IMR-90 (cell line): ENCODE data around the gene SLC44A4. TPM values are rescaled to one million over a fixed set of nuclear protein-coding genes. Genes with fewer than 3 reads are reported as not detected.

Experiments used
- ATAC-seq: fragments of 200-7000 bp; cut with Tn5 transposase; 2 replicates; pipeline ENCODE4 v1.9.1; 2020; ENCODE audit warnings: low read depth, mild to moderate bottlenecking, moderate library complexity
- BruUV-seq: library from RNA; stranded (reverse); fragments of 400-500 nt; replicated peaks from 2 replicates; lab custom pipeline; 2021; lab: Mats Ljungman, UMichigan
- CTCF ChIA-PET: fragments of 300-600 bp; formaldehyde crosslinking; extraction: SDS; loops from one replicate; lab custom pipeline; 2021; ENCODE audit warnings: antibody characterized with exemption; lab: Yijun Ruan, JAX
- POLR2A ChIA-PET: fragments of 300-600 bp; sonication (Branson Sonifier 250); formaldehyde crosslinking; loops from one replicate; lab custom pipeline; 2022; ENCODE audit warnings: antibody characterized with exemption; ENCODE audit not compliant: unreplicated experiment; lab: Charles Lee
- DNase-seq: peaks from one replicate; pipeline ENCODE4 v3.0.0; 2013
- H2AFZ ChIP-seq: replicated peaks from 2 replicates; pipeline ENCODE3; 2013; ENCODE audit warnings: low read length, mild to moderate bottlenecking; ENCODE audit not compliant: poor library complexity
- H2AK5ac ChIP-seq: 2 replicates; pipeline ENCODE4 v1.6.1; 2013; ENCODE audit warnings: low read depth, low read length, inconsistent platforms
- H2AK9ac ChIP-seq: replicated peaks from 2 replicates; pipeline ENCODE3; 2013; ENCODE audit warnings: mild to moderate bottlenecking, low read depth, low read length, moderate library complexity; ENCODE audit not compliant: poor library complexity
- H2BK120ac ChIP-seq: 2 replicates; pipeline ENCODE4 v1.6.1; 2013; ENCODE audit warnings: low read depth, low read length, inconsistent platforms
- H2BK15ac ChIP-seq: 3 replicates; pipeline ENCODE4 v1.6.1; 2013; ENCODE audit warnings: low read depth, low read length, inconsistent platforms
- H2BK20ac ChIP-seq: 2 replicates; pipeline ENCODE4 v1.6.1; 2013; ENCODE audit warnings: low read depth, mild to moderate bottlenecking, inconsistent platforms, low read length, moderate library complexity
- H2BK5ac ChIP-seq: 2 replicates; pipeline ENCODE4 v1.6.1; 2013; ENCODE audit warnings: mild to moderate bottlenecking, low read depth, low read length, inconsistent platforms; ENCODE audit not compliant: poor library complexity, severe bottlenecking
- H3K14ac ChIP-seq: replicated peaks from 2 replicates; pipeline ENCODE4 v1.6.1; 2013; ENCODE audit warnings: low read depth, low read length, inconsistent platforms
- H3K18ac ChIP-seq: 2 replicates; pipeline ENCODE4 v1.6.1; 2013; ENCODE audit warnings: low read depth, low read length, control low read depth
- H3K23ac ChIP-seq: 2 replicates; pipeline ENCODE4 v1.6.1; 2013; ENCODE audit warnings: low read depth, low read length, inconsistent platforms
- H3K27ac ChIP-seq: 2 replicates; pipeline ENCODE4 v1.5.1; 2013; ENCODE audit warnings: mild to moderate bottlenecking, control low read depth, low read length; ENCODE audit not compliant: insufficient read depth
- H3K27me3 ChIP-seq: 2 replicates; pipeline ENCODE4 v1.6.1; 2013; ENCODE audit warnings: low read length; ENCODE audit not compliant: control insufficient read depth, insufficient read depth
- H3K36me3 ChIP-seq: 2 replicates; pipeline ENCODE4 v1.6.1; 2013; ENCODE audit warnings: low read length, mixed read lengths; ENCODE audit not compliant: control insufficient read depth, insufficient read depth
- H3K4ac ChIP-seq: 2 replicates; pipeline ENCODE4 v1.6.1; 2013; ENCODE audit warnings: low read depth, low read length, inconsistent platforms
- H3K4me1 ChIP-seq: 2 replicates; pipeline ENCODE4 v1.6.1; 2013; ENCODE audit warnings: low read length, mixed read lengths; ENCODE audit not compliant: control insufficient read depth, insufficient read depth
- H3K4me2 ChIP-seq: 2 replicates; pipeline ENCODE4 v1.6.1; 2013; ENCODE audit warnings: low read depth, mild to moderate bottlenecking, control low read depth, low read length, moderate library complexity
- H3K4me3 ChIP-seq: 2 replicates; pipeline ENCODE4 v1.5.1; 2013; ENCODE audit warnings: low read depth, mild to moderate bottlenecking, control low read depth, low read length, moderate library complexity; ENCODE audit not compliant: insufficient read depth
- H3K56ac ChIP-seq: 2 replicates; pipeline ENCODE4 v1.6.1; 2013; ENCODE audit warnings: low read length, inconsistent platforms; ENCODE audit not compliant: insufficient read depth; ENCODE audit errors: extremely low read depth
- H3K79me1 ChIP-seq, 2 experiments: 2 replicates each; pipeline ENCODE4 v1.6.1; 2013; ENCODE audit warnings: low read length in 2 of 2, inconsistent platforms in 1 of 2, low read depth in 1 of 2
- H3K9ac ChIP-seq: 2 replicates; pipeline ENCODE4 v1.6.1; 2013; ENCODE audit warnings: low read depth, low read length, control low read depth
- H3K9me1 ChIP-seq: 2 replicates; pipeline ENCODE4 v1.6.1; 2013; ENCODE audit warnings: low read length, inconsistent platforms; ENCODE audit not compliant: insufficient read depth
- H3K9me3 ChIP-seq: 2 replicates; pipeline ENCODE4 v1.6.1; 2013; ENCODE audit warnings: low read length; ENCODE audit not compliant: control insufficient read depth, insufficient read depth
- H4K20me1 ChIP-seq: 2 replicates; pipeline ENCODE4 v1.6.1; 2013; ENCODE audit warnings: low read length, inconsistent platforms; ENCODE audit not compliant: insufficient read depth
- H4K5ac ChIP-seq: 2 replicates; pipeline ENCODE4 v1.6.1; 2013; ENCODE audit warnings: mild to moderate bottlenecking, low read depth, low read length, control low read depth
- H4K8ac ChIP-seq, 2 experiments: 2 replicates each; pipeline ENCODE4 v1.6.1; 2013; ENCODE audit warnings: low read depth in 2 of 2, low read length in 2 of 2, control low read depth in 1 of 2, inconsistent platforms in 1 of 2
- H4K91ac ChIP-seq: 2 replicates; pipeline ENCODE4 v1.6.1; 2013; ENCODE audit warnings: low read depth, low read length, inconsistent platforms; ENCODE audit not compliant: insufficient read depth
- BHLHE40 ChIP-seq: fragments of 150-350 bp; IDR thresholded peaks from 2 replicates; pipeline ENCODE4 v1.6.1; 2016; ENCODE audit warnings: mild to moderate bottlenecking, low read depth, low read length
- CEBPB ChIP-seq: IDR thresholded peaks from 2 replicates; pipeline ENCODE4 v1.6.1; 2012; ENCODE audit warnings: low read depth, low read length, improper control_type of control experiment
- CHD1 ChIP-seq: IDR thresholded peaks from 2 replicates; pipeline ENCODE4 v1.6.1; 2012; ENCODE audit warnings: low read depth, low read length, improper control_type of control experiment
- CTCF ChIP-seq: conservative IDR thresholded peaks from 2 replicates; pipeline ENCODE4 v1.5.1; 2012; ENCODE audit warnings: mild to moderate bottlenecking, low read depth, low read length, improper control_type of control experiment
- ELK1 ChIP-seq: fragments of 150-350 bp; IDR thresholded peaks from 2 replicates; pipeline ENCODE4 v1.6.1; 2016; ENCODE audit warnings: low read depth, mild to moderate bottlenecking, low read length, moderate library complexity, borderline replicate concordance
- FOS ChIP-seq: fragments of 150-350 bp; IDR thresholded peaks from 2 replicates; pipeline ENCODE4 v1.6.1; 2016; ENCODE audit warnings: low read depth, low read length
- MAFK ChIP-seq: IDR thresholded peaks from 2 replicates; pipeline ENCODE4 v1.6.1; 2012; ENCODE audit warnings: low read depth, low read length, improper control_type of control experiment
- MAZ ChIP-seq: IDR thresholded peaks from 2 replicates; pipeline ENCODE4 v1.6.1; 2012; ENCODE audit warnings: low read depth, mild to moderate bottlenecking, low read length, improper control_type of control experiment, moderate library complexity, borderline replicate concordance
- MXI1 ChIP-seq: IDR thresholded peaks from 2 replicates; pipeline ENCODE4 v1.6.1; 2012; ENCODE audit warnings: low read depth, mild to moderate bottlenecking, low read length, moderate library complexity, borderline replicate concordance
- POLR2A ChIP-seq: IDR thresholded peaks from 2 replicates; pipeline ENCODE4 v1.6.1; 2012; ENCODE audit warnings: mild to moderate bottlenecking, low read depth, low read length
- RAD21 ChIP-seq: IDR thresholded peaks from 2 replicates; pipeline ENCODE4 v1.6.1; 2012; ENCODE audit warnings: low read length, improper control_type of control experiment
- RCOR1 ChIP-seq: IDR thresholded peaks from 2 replicates; pipeline ENCODE4 v1.6.1; 2012; ENCODE audit warnings: mild to moderate bottlenecking, low read length, improper control_type of control experiment; ENCODE audit not compliant: insufficient replicate concordance
- RFX5 ChIP-seq: IDR thresholded peaks from 2 replicates; pipeline ENCODE4 v1.8.0; 2012; ENCODE audit warnings: low read depth, mild to moderate bottlenecking, low read length, moderate library complexity
- SMC3 ChIP-seq: fragments of 150-350 bp; IDR thresholded peaks from 2 replicates; pipeline ENCODE4 v1.6.1; 2016; ENCODE audit warnings: low read depth, mild to moderate bottlenecking, antibody characterized with exemption, low read length, moderate library complexity
- WGBS, 2 experiments: methylation state at CpG; one replicate each; pipeline versions ENCODE4 v1.1.5 to v1.1.7; 2013; ENCODE audit warnings: missing lambda C conversion rate in 2 of 2; ENCODE audit not compliant: insufficient read length in 1 of 2; ENCODE audit errors: extremely low coverage in 2 of 2; 5-methylcytosine and 5-hydroxymethylcytosine counted together
- dilution Hi-C: fragments of 300-500 bp; cut with HindIII; formaldehyde crosslinking; loops from one replicate; pipeline ENCODE4 v1.14.3; 2018; ENCODE audit warnings: low sequenced_read_pairs; ENCODE audit not compliant: unreplicated experiment
- in situ Hi-C: fragments of 300-500 bp; cut with MboI; formaldehyde crosslinking; loops from 3 replicates; pipeline ENCODE4 v1.14.3; 2019; ENCODE audit warnings: low sequenced_read_pairs, inconsistent platforms, mixed read lengths
- intact Hi-C: fragments of 100-400 bp; cut with micrococcal nuclease; formaldehyde crosslinking; loops from 2 replicates; pipeline ENCODE4 v1.10.0; 2022
- polyA plus RNA-seq, 3 experiments: library from polyadenylated mRNA; depleted of rRNA; stranded (reverse); fragments of >200 nt; gene quantifications; 2 replicates each; pipeline ENCODE4 v1.2.3, GENCODE V29; 2012; ENCODE audit warnings: low replicate concordance in 1 of 3
- total RNA-seq: library from RNA; depleted of rRNA; stranded (reverse); fragments of >200 nt; gene quantifications from 2 replicates; pipeline ENCODE4 v1.2.3, GENCODE V29; 2012

Gene SLC44A4
- total and polyA plus RNA-seq, 2 of the 4 experiments (the other 2 are of a cell fraction) = 0.14 to 0.36 TPM

- Histone ChIP-seq H3K9me1 (0 out of 2 replicates have a peak, but pooled peaks cover 2% of the 10 kb centered on the region), H4K5ac (no peak overlapping the region), H4K91ac (no peak overlapping the region), H4K20me1 (0 out of 2 replicates have a peak, but pooled peaks cover 2% of the 10 kb centered on the region), H3K4me1 (peaks cover 9% of the 10 kb centered on the region), H2BK20ac (no peak overlapping the region), H2BK120ac (no peak overlapping the region), H3K14ac (no peak overlapping the region), H3K18ac (no peak overlapping the region), H3K4me2 (no peak overlapping the region), H3K4me3 (no peak overlapping the region), H2AK9ac (no peak overlapping the region), H3K9ac (no peak overlapping the region), H3K23ac (no peak overlapping the region), H2BK5ac (no peak overlapping the region), H3K36me3 (peaks cover 48% of the 10 kb centered on the region), H3K9me3 (no peaks in the 10 kb centered on the region), H3K79me1 (no peaks in the 10 kb centered on the region), H3K56ac (no peak overlapping the region), H2AK5ac (no peak overlapping the region), H2BK15ac (no peak overlapping the region), H3K27me3 (no peaks in the 10 kb centered on the region), H2AFZ (no peak overlapping the region), H3K27ac (no peak overlapping the region), H4K8ac (no peak overlapping the region), H3K4ac (no peak overlapping the region)
- TF ChIP-seq CEBPB (no peak), MAZ (no peak), CHD1 (no peak), CTCF (no peak), SMC3 (no peak), FOS (no peak), RCOR1 (no peak), RFX5 (no peak), MAFK (no peak), ELK1 (no peak), POLR2A (no peak), BHLHE40 (no peak), RAD21 (no peak), MXI1 (no peak)
- dilution Hi-C loops = no loop called here
- intact Hi-C loops = no loop called here
- ChIA-PET CTCF (no interaction called here), POLR2A (no interaction called here)
- in situ Hi-C loops = no loop called here
- 79% methylated on average over 7 of the region's 10 CpGs; no CpG with 5 or more reads in 1 of the 2 experiments for WGBS, 2 experiments
- DNase-seq = no peak
- TSS peak; percentile 97 for BruUV-seq
- no peak for ATAC-seq
Measured at GRCh38 chr6:31879901-31880300, 1.1 kb upstream of the SLC44A4 start.
